Keratinocyte (primary cell): ENCODE results near the gene TBRG4. TPM values are rescaled to one million over a fixed set of nuclear protein-coding genes. Genes with fewer than 3 reads are reported as not detected.
A peak's percentile ranks its signal among the peaks of the same experiment; 100 is the strongest.

Experiments used
- DNase-seq: peaks from one replicate; pipeline ENCODE4 v3.0.0-alpha.2; 2011; ENCODE audit warnings: low read depth, missing footprints, low spot score
- FAIRE-seq: peaks from 2 replicates; lab custom pipeline; 2011; peaks lifted over from hg19 to GRCh38; lab: Jason Lieb, UNC
- H2AFZ ChIP-seq: 2 replicates; pipeline ENCODE4 v1.6.0; 2012; ENCODE audit warnings: low read length, control low read depth, inconsistent platforms; ENCODE audit not compliant: control insufficient read depth
- H3K27ac ChIP-seq: 2 replicates; pipeline ENCODE4 v1.5.1; 2011; ENCODE audit warnings: low read length; ENCODE audit not compliant: control insufficient read depth, insufficient read depth
- H3K27me3 ChIP-seq: 3 replicates; pipeline ENCODE4 v1.6.0; 2011; ENCODE audit warnings: low read length; ENCODE audit not compliant: control insufficient read depth, insufficient read depth; ENCODE audit errors: extremely low read depth
- H3K36me3 ChIP-seq, 2 experiments: 2 replicates in 1 of 2; 3 replicates in 1 of 2; pipeline ENCODE4 v1.5.1; 2011; ENCODE audit warnings: low read length in 2 of 2, mild to moderate bottlenecking in 1 of 2; ENCODE audit not compliant: control insufficient read depth in 2 of 2, insufficient read depth in 2 of 2; ENCODE audit errors: extremely low read depth in 1 of 2
- H3K4me1 ChIP-seq: 3 replicates; pipeline ENCODE4 v1.5.1; 2011; ENCODE audit warnings: low read length; ENCODE audit not compliant: control insufficient read depth, insufficient read depth; ENCODE audit errors: extremely low read depth
- H3K4me2 ChIP-seq: 3 replicates; pipeline ENCODE4 v1.6.0; 2011; ENCODE audit warnings: low read depth, low read length; ENCODE audit not compliant: control insufficient read depth, insufficient read depth; ENCODE audit errors: extremely low read depth
- H3K4me3 ChIP-seq, 3 experiments: fragments of 200-600 bp in 1 of 3; sonication (generic) in 1 of 3; 2 replicates in 2 of 3; 3 replicates in 1 of 3; pipeline ENCODE4 v1.5.1; 2011 to 2016; ENCODE audit warnings: low read length in 3 of 3, mild to moderate bottlenecking in 3 of 3, control low read depth in 2 of 3, inconsistent platforms in 1 of 3, low read depth in 1 of 3, mixed read lengths in 1 of 3, mixed run types in 1 of 3, moderate library complexity in 1 of 3; ENCODE audit not compliant: control insufficient read depth in 2 of 3, insufficient read depth in 2 of 3; ENCODE audit errors: extremely low read depth in 1 of 3
- H3K79me2 ChIP-seq: 2 replicates; pipeline ENCODE4 v1.6.0; 2012; ENCODE audit warnings: low read length; ENCODE audit not compliant: control insufficient read depth, insufficient read depth
- H3K9ac ChIP-seq: 3 replicates; pipeline ENCODE4 v1.6.0; 2011; ENCODE audit warnings: low read length; ENCODE audit not compliant: control insufficient read depth, insufficient read depth; ENCODE audit errors: extremely low read depth
- H3K9me1 ChIP-seq: 3 replicates; pipeline ENCODE4 v1.6.0; 2011; ENCODE audit warnings: low read length; ENCODE audit not compliant: control insufficient read depth, insufficient read depth; ENCODE audit errors: extremely low read depth
- H3K9me3 ChIP-seq: 2 replicates; pipeline ENCODE4 v1.5.1; 2012; ENCODE audit warnings: low read depth, low read length; ENCODE audit not compliant: control insufficient read depth
- H4K20me1 ChIP-seq: 3 replicates; pipeline ENCODE4 v1.6.0; 2011; ENCODE audit warnings: low read length; ENCODE audit not compliant: control insufficient read depth, insufficient read depth; ENCODE audit errors: extremely low read depth
- CTCF ChIP-seq, 3 experiments: IDR thresholded peaks in 1 of 3; conservative IDR thresholded peaks in 1 of 3; optimal IDR thresholded peaks in 1 of 3; 2 replicates in 2 of 3; 3 replicates in 1 of 3; pipeline versions ENCODE3 to v1.5.1; 2011; ENCODE audit warnings: low read length in 3 of 3, mild to moderate bottlenecking in 3 of 3, moderate library complexity in 2 of 3, control low read depth in 1 of 3, inconsistent platforms in 1 of 3; ENCODE audit not compliant: insufficient read depth in 2 of 3; ENCODE audit errors: extremely low read depth in 1 of 3
- EZH2 ChIP-seq: IDR thresholded peaks from one replicate; pipeline ENCODE4 v1.6.1; 2012; ENCODE audit warnings: inconsistent platforms, mild to moderate bottlenecking, low read length, moderate library complexity
- dilution Hi-C: fragments of 300-500 bp; cut with MboI; formaldehyde crosslinking; loops from one replicate; pipeline ENCODE4 v1.7.0; 2020; ENCODE audit warnings: low sequenced_read_pairs; ENCODE audit not compliant: extremely low pct_ligation_motif_present
- polyA plus RNA-seq, 5 experiments: library from polyadenylated mRNA; depleted of rRNA in 3 of 5; stranded (reverse) in 3 of 5; stranded (forward) in 1 of 5; unstranded in 1 of 5; fragments of >200 nt; gene quantifications; 1 replicate in 1 of 5; 2 replicates in 3 of 5; 3 replicates in 1 of 5; pipeline versions ENCODE4 v1.2.1 to v1.2.3, GENCODE V29; 2011 to 2012; ENCODE audit warnings: missing spikeins in 2 of 5, low read depth in 1 of 5, low replicate concordance in 1 of 5

TBRG4 gene
- polyA plus RNA-seq, 1 donor (not counting 4 experiments of a cell fraction or from before 2014, with no cell fraction given) = 90.5 TPM

DNA sequence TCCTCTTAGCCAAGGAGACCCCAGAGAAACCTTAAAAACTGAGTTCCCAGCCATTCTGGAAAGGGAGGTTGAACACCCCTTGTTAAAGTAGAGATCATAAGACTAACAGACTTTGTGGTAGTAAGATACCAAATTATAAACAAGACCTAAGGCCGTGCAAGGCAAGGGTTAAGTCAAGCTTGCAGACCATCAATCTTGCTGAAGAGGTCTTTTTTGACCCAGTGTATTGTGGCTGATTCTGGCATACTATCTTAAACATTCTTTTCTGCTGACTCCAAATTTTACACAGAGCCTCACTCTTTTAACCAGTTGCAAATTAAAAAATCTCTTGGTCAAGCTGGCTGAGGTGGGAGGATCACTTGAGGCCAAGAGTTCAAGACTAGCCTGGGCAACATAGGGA, 1.2 kb upstream of the TBRG4 start:
- H3K9me3 ChIP-seq = no peaks in the 10 kb centered on the region
- dilution Hi-C loops = no loop called here
- no peak for FAIRE-seq
- peaks cover 39% of the 10 kb centered on the region for H3K79me2 ChIP-seq
- H3K4me3 ChIP-seq = no peak overlapping the region
- no peak overlapping the region for H3K27ac ChIP-seq
- H3K4me1 ChIP-seq = peaks cover 20% of the 10 kb centered on the region
- H4K20me1 ChIP-seq = peaks cover 6% of the 10 kb centered on the region
- H3K9ac ChIP-seq = no peak overlapping the region
- H3K27me3 ChIP-seq = no peaks in the 10 kb centered on the region
- H3K36me3 ChIP-seq = peaks cover 9 to 24% of the 10 kb centered on the region in 2 experiments
- H3K9me1 ChIP-seq = no peaks in the 10 kb centered on the region
- H2AFZ ChIP-seq = no peak overlapping the region
- H3K4me2 ChIP-seq = peak overlapping the region; percentile 81
- TF ChIP-seq CTCF (optimal IDR thresholded peaks at IDR 0.05 in 1 of 3, IDR thresholded peaks at IDR 0.05 in 1 of 3, conservative IDR thresholded peaks at IDR 0.05 in 1 of 3; ENCODE audit: extremely low read depth in 1 of 3, insufficient read depth in 2 of 3, low read length in 3 of 3) = no peak
- DNase-seq = no peak

- H3K4me1 ChIP-seq = peaks cover 20% of the 10 kb centered on the region
- no peak overlapping the region for H3K4me3 ChIP-seq
- peaks cover 75% of the 10 kb centered on the region for H3K79me2 ChIP-seq
- FAIRE-seq (no peak), DNase-seq (no peak)
- no peak overlapping the region for H3K4me2 ChIP-seq
- no peaks in the 10 kb centered on the region for H3K9me3 ChIP-seq
- dilution Hi-C loops = no loop called here
- no peak overlapping the region for H3K9ac ChIP-seq
- H3K27ac ChIP-seq = no peak overlapping the region
- no peaks in the 10 kb centered on the region for H3K27me3 ChIP-seq
- no peaks in the 10 kb centered on the region for H3K9me1 ChIP-seq
- no peak overlapping the region for H2AFZ ChIP-seq
- peaks cover 9% of the 10 kb centered on the region for H4K20me1 ChIP-seq
- TF ChIP-seq CTCF (optimal IDR thresholded peaks at IDR 0.05 in 1 of 3, IDR thresholded peaks at IDR 0.05 in 1 of 3, conservative IDR thresholded peaks at IDR 0.05 in 1 of 3; ENCODE audit: extremely low read depth in 1 of 3, insufficient read depth in 2 of 3, low read length in 3 of 3) (no peak), EZH2 (no peak)
- peaks cover 37 to 54% of the 10 kb centered on the region in 2 experiments for H3K36me3 ChIP-seq
Observed at GRCh38 chr7:45108863-45109262, 2.6 kb downstream of the TBRG4 start.
